NCI-H446 treated with DMSO at 0.1 percent for 48 hours (cell line): ENCODE results near the gene GRK1.

Experiments used
- DNase-seq: peaks from one replicate; lab custom pipeline; 2025; lab: John Stamatoyannopoulos, UW

The GRK1 gene

GRCh38 chr13:113758651-113759524 is 91.9 kb downstream of the GRK1 start, which contains the start of gene TMEM255B:
Gene TMEM255B, plus strand, starts transcription at chr13:113759226. Its CDS starts 44 bp downstream, at chr13:113759270.
- no peak for DNase-seq

GRCh38 chr13:113759525-113760137 is 92.6 kb downstream of the GRK1 start:
- DNase-seq: no peak

- no peak for DNase-seq
Measured at GRCh38 chr13:113761136-113761535, 94.1 kb downstream of the GRK1 start.

- DNase-seq: no peak
Measured at GRCh38 chr13:113762075-113762474, 95.1 kb downstream of the GRK1 start.

GRCh38 chr13:113762538-113762937 is 95.5 kb downstream of the GRK1 start:
- no peak for DNase-seq

- no peak for DNase-seq
Measured at GRCh38 chr13:113763254-113763653, 96.2 kb downstream of the GRK1 start.

- no peak for DNase-seq
Measured at GRCh38 chr13:113763961-113764792, 97.2 kb downstream of the GRK1 start.

- no peak for DNase-seq
Measured at GRCh38 chr13:113764793-113765563, 98.0 kb downstream of the GRK1 start.

GRCh38 chr13:113765564-113765910 is 98.5 kb downstream of the GRK1 start:
- no peak for DNase-seq

GRCh38 chr13:113766035-113766800 is 99.2 kb downstream of the GRK1 start:
- no peak for DNase-seq

- no peak for DNase-seq
Measured at GRCh38 chr13:113767366-113767765, 100.3 kb downstream of the GRK1 start.

GRCh38 chr13:113768018-113768905 is 101.2 kb downstream of the GRK1 start:
- no peak for DNase-seq

GRCh38 chr13:113769106-113769505 is 102.1 kb downstream of the GRK1 start:
- DNase-seq: no peak

GRCh38 chr13:113769881-113770280 is 102.9 kb downstream of the GRK1 start:
- DNase-seq: no peak

GRCh38 chr13:113770441-113770840 is 103.4 kb downstream of the GRK1 start:
- DNase-seq: no peak

GRCh38 chr13:113770937-113771336 is 103.9 kb downstream of the GRK1 start:
- no peak for DNase-seq

GRCh38 chr13:113771709-113772331 is 104.8 kb downstream of the GRK1 start:
- no peak for DNase-seq

GRCh38 chr13:113774177-113775107 is 107.4 kb downstream of the GRK1 start:
- no peak for DNase-seq
